Measurements from ENCODE around the gene CALY.

- TF ChIP-seq GATA2 (IDR thresholded peaks at IDR 0.05; ENCODE audit: low read depth, low read length) (no peak), GATA3 (IDR thresholded peaks at IDR 0.05; ENCODE audit: low read depth, low read length) (no peak)
Measured at GRCh38 chr10:133375357-133376115, 38.8 kb upstream of the CALY start.

Measured in SH-SY5Y (cell line).